ENCODE measurements around the gene ABCB1.
"Not testable (repeated sequence)": the region's sequence is repeated elsewhere in the genome, so short reads cannot be mapped to it uniquely, and the experiment has no call there.

The ABCB1 gene

DNA sequence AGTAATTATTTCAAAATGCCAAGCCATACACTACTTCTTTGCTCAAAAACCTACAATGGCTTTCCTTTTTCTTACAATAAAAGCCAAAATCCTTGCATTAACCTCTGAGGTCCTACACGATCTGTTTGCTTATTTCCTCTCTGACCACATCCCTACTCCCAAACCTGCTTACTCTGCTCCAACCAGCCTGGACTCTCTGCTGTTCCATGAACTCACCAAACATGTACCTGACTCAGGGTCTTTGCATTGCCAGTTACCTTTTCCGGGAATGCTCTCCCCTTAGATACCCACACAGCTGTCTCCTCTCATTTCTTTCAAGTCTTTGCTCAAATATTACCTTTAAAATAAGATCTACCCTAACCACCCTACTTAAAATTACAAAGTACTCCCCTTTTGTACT is 127.5 kb downstream of the ABCB1 start:
- DNase-seq (ENCODE audit: low read depth in 2 of 2): no peak

DNA sequence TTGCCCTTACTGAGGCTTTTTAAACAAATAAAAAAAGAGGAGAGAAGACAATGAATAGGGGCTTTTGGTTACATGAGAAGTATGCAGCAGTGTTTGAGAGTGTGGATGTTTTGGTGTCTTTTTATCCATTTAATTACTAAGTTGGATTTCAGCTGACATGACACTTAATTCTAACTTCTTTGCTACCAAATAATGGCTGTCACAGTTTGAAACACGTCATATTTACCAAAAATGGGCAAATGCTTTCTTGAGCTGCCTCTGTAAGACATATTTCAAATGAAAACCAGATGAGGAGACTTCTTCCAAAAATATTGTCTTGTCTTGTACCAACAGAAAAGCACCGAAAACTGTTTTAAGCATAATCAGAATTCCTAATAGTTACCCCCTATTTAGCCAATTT is 129.2 kb downstream of the ABCB1 start:
- no peak for DNase-seq (ENCODE audit: low read depth in 2 of 2)

DNA sequence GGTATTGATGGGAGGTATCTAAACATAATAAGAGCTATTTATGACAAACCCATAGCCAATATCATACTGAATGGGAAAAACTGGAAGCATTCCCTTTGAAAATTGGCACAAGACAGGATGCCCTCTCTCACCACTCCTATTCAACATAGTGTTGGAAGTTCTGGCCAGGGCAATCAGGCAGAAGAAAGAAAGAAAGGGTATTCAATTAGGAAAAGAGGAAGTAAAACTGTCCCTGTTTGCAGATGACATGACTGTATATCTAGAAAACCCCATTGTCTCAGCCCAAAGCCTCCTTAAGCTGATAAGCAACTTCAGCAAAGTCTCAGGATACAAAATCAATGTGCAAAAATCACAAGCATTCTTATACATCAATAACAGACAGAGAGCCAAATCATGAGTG is 131.5 kb downstream of the ABCB1 start:
- DNase-seq (ENCODE audit: low read depth in 2 of 2): not testable (repeated sequence)

DNA sequence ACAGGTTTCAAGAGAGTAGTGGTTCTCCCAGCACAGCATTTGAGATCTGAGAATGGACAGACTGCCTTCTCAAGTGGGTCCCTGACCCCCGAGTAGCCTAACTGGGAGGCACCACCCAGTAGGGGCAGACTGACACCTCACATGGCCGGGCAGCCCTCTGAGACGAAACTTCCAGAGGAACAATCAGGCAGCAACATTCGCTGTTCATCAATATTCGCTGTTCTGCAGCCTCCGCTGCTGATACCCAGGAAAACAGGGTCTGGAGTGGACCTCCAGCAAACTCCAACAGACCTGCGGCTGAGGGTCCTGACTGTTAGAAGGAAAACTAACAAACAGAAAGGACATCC is 135.2 kb downstream of the ABCB1 start:
- DNase-seq (ENCODE audit: low read depth in 2 of 2): not testable (repeated sequence)

DNA sequence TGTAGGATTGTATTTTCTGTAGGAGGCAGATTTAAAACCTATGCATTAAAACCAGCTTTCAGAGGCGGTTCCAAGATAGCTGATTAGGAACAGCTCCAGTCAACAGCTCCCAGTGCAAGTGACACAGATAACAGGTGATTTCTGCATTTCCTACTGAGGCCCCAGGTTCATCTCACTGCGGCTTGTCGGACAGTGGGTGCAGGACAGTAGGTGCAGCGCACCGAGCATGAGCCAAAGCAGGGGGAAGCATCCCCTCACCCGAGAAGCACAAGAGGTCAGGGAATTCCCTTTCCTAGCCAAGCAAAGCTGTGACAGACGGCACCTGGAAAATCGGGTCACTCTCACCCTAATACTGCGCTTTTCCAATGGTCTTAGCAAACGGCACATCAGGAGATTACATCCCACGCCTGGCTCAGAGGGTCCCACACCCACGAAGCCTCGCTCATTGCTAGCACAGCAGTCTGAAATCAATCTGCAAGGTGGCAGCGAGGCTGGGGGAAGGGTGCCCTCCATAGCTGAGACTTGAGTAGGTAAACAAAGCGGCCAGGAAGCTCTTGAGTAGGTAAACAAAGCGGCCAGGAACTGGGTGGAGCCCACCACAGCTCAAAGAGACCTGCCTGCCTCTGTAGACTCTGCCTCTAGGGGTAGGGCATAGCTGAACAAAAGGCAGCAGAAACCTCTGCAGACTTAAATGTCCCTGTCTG is 135.7 kb downstream of the ABCB1 start:
- DNase-seq (ENCODE audit: low read depth in 2 of 2): not testable (repeated sequence)

DNA sequence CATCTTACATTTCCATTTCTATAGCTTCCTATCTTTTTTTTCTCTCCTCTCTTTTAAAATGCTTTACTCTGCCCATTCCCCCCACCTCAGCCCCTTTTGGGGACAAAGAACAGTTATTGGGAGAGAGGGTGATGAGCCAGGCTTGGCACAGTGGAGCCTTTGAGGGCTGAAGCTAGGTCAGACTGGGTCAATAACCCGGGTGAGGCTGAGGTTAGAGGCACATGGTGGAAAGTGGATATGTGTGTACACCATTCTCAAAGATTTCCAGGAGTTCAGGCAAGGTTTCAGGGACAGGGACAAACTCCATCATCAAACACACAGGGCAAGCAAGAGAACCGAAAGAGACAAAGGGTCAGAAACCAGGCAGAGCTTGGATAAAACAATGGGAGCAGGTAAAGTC is 136.7 kb downstream of the ABCB1 start:
- no peak for DNase-seq (ENCODE audit: low read depth in 2 of 2)

DNA sequence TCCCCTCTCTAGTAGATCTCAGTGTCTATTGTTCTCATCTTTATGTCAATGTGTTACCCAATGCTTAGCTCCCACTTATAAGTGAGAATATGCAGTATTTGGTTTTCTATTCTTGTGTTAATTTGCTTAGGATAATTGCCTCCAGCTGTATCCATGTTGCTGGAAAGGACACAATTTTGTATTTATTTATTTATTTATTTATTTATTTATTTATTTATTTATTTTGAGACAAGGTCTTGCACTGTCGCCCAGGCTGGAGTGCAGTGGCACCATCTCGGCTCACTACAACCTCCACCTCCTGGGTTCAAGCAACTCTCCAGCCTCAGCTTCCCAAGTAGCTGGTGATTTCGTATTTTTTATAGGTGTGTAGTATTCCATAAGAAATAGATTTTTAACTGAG is 140.2 kb downstream of the ABCB1 start:
- not testable (repeated sequence) for DNase-seq (ENCODE audit: low read depth in 2 of 2)

DNA sequence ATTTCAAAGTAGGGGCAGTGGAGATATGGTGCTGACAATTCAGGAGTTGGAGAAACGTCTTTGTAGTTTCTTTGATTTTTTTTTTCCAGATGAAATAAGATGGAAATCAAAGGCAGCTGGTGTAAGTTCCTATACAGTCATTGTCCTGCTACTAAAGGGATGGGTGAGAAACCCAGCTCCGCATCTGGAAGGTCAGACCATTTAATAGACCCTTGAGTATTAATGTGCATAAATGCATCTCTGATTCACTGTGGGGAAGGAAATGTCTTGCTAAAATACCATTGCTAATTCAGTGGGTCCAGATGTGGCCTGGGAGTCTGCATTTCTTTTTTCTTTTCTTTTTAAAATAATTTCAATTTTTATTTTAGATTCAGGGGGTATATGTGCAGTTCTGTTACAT is 140.7 kb downstream of the ABCB1 start:
- DNase-seq (ENCODE audit: low read depth in 2 of 2): no peak

DNA sequence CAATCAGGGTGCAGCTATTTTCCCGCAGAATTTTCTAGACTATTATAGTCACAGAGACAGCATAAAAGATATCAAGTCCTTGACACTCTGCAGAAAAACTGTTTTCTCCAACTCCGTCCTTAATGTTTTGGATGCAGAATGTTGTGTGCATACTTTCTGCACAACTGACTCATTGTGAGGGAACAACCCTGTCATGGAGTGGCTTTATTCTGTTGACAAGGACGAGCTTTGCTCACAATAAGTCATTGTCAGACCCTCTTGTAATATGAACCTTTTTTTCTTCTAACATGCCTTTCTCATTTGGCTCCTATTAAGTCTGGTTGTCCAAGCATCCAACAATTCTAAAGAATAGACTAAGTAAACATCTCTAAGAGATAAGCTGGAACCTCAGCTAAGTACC is 142.5 kb downstream of the ABCB1 start:
- no peak for DNase-seq (ENCODE audit: low read depth in 2 of 2)

DNA sequence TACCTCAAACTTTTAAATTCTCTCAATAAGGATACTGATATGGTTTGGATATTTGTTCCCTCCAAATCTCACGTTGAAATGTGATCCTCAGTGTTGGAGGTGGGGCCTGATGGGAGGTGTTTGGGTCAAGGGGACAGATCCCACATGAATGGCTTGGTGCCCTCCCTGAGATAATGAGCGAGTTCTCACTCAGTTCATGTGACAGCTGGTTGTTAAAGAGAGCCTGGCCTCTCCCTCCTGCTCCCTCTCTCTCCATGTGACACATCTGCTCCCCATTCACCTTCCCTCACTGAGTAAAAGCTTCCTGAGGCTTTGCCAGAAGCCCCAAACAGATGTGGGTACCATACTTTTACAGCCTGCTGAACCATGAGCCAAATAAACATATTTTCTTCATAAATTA is 144.4 kb downstream of the ABCB1 start:
- DNase-seq (ENCODE audit: low read depth in 2 of 2): no peak

Data from stimulated activated CD8-positive, alpha-beta memory T cell treated with anti-CD3 and anti-CD28 coated beads, Interleukin-2, amount 100 ng/mL, for 48 hours (primary cell).